H9 (cell line): Measurements from ENCODE around the gene C2orf68. TPM values are rescaled to one million over a fixed set of nuclear protein-coding genes. Genes with fewer than 3 reads are reported as not detected.

ENCODE experiments used
- DNase-seq: peaks from one replicate; pipeline ENCODE4 v3.0.0-alpha.2; 2017
- H2AFZ ChIP-seq: one replicate; pipeline ENCODE4 v1.6.1; 2013; ENCODE audit warnings: mild to moderate bottlenecking, low read length, control low read depth, moderate library complexity
- H2AK5ac ChIP-seq: 2 replicates; pipeline ENCODE4 v1.6.1; 2013; ENCODE audit warnings: low read length, control low read depth, mixed read lengths; ENCODE audit not compliant: insufficient read length
- H2BK120ac ChIP-seq: one replicate; pipeline ENCODE4 v1.6.1; 2013; ENCODE audit warnings: low read depth, mild to moderate bottlenecking, low read length, control low read depth, inconsistent platforms; ENCODE audit not compliant: poor library complexity, severe bottlenecking
- H2BK12ac ChIP-seq: 2 replicates; pipeline ENCODE4 v1.6.1; 2013; ENCODE audit warnings: low read length, control low read depth, mixed read lengths, low read depth; ENCODE audit not compliant: insufficient read length
- H2BK15ac ChIP-seq: 2 replicates; pipeline ENCODE4 v1.6.1; 2013; ENCODE audit warnings: low read depth, low read length, control low read depth
- H2BK20ac ChIP-seq: one replicate; pipeline ENCODE4 v1.6.1; 2013; ENCODE audit warnings: low read depth, mild to moderate bottlenecking, low read length, control low read depth, inconsistent platforms; ENCODE audit not compliant: poor library complexity, severe bottlenecking
- H2BK5ac ChIP-seq: 2 replicates; pipeline ENCODE4 v1.6.1; 2013; ENCODE audit warnings: low read length, control low read depth, mixed read lengths; ENCODE audit not compliant: insufficient read length
- H3K14ac ChIP-seq: 2 replicates; pipeline ENCODE4 v1.6.1; 2013; ENCODE audit warnings: low read length, control low read depth; ENCODE audit not compliant: insufficient read depth
- H3K18ac ChIP-seq: 2 replicates; pipeline ENCODE4 v1.6.1; 2013; ENCODE audit warnings: low read depth, mild to moderate bottlenecking, mixed read lengths, low read length, control low read depth; ENCODE audit not compliant: insufficient read length
- H3K23ac ChIP-seq: 2 replicates; pipeline ENCODE4 v1.6.1; 2013; ENCODE audit warnings: low read length, control low read depth, mixed read lengths, low read depth; ENCODE audit not compliant: insufficient read length
- H3K23me2 ChIP-seq: 2 replicates; pipeline ENCODE4 v1.6.1; 2013; ENCODE audit warnings: low read depth, mild to moderate bottlenecking, mixed read lengths, low read length, control low read depth; ENCODE audit not compliant: insufficient read length, poor library complexity, severe bottlenecking
- H3K27ac ChIP-seq: 2 replicates; pipeline ENCODE4 v1.5.1; 2013; ENCODE audit warnings: low read length, control low read depth, mixed read lengths, low read depth; ENCODE audit not compliant: insufficient read length
- H3K27me3 ChIP-seq: 2 replicates; pipeline ENCODE4 v1.6.1; 2013; ENCODE audit warnings: low read length, control low read depth, inconsistent platforms; ENCODE audit not compliant: insufficient read depth
- H3K4ac ChIP-seq: 2 replicates; pipeline ENCODE4 v1.6.1; 2013; ENCODE audit warnings: low read depth, mild to moderate bottlenecking, control low read depth, inconsistent platforms, low read length, moderate library complexity
- H3K4me1 ChIP-seq: 2 replicates; pipeline ENCODE4 v1.6.1; 2013; ENCODE audit warnings: low read length, control low read depth, inconsistent platforms; ENCODE audit not compliant: insufficient read depth
- H3K4me2 ChIP-seq: 2 replicates; pipeline ENCODE4 v1.6.1; 2013; ENCODE audit warnings: low read length, control low read depth, mixed read lengths; ENCODE audit not compliant: insufficient read length, insufficient read depth
- H3K56ac ChIP-seq: 2 replicates; pipeline ENCODE4 v1.6.1; 2013; ENCODE audit warnings: low read depth, mild to moderate bottlenecking, mixed read lengths, low read length, control low read depth; ENCODE audit not compliant: insufficient read length
- H3K79me1 ChIP-seq: 2 replicates; pipeline ENCODE4 v1.6.1; 2013; ENCODE audit warnings: low read depth, mild to moderate bottlenecking, moderate library complexity, low read length, control low read depth, inconsistent platforms; ENCODE audit not compliant: insufficient read depth, poor library complexity, severe bottlenecking
- H3K79me2 ChIP-seq: 2 replicates; pipeline ENCODE4 v1.6.1; 2013; ENCODE audit warnings: low read length, control low read depth, inconsistent platforms; ENCODE audit not compliant: insufficient read depth
- H3K9ac ChIP-seq: 2 replicates; pipeline ENCODE4 v1.6.1; 2013; ENCODE audit warnings: low read length, control low read depth, mixed read lengths; ENCODE audit not compliant: insufficient read length; ENCODE audit errors: extremely low read depth
- H3K9me3 ChIP-seq: one replicate; pipeline ENCODE4 v1.6.1; 2013; ENCODE audit warnings: low read depth, low read length, inconsistent platforms; ENCODE audit not compliant: control insufficient read depth
- H3T11ph ChIP-seq: one replicate; pipeline ENCODE4 v1.6.1; 2013; ENCODE audit warnings: mild to moderate bottlenecking, low read length, control low read depth, inconsistent platforms
- H4K20me1 ChIP-seq: one replicate; pipeline ENCODE4 v1.6.1; 2013; ENCODE audit not compliant: control insufficient read depth, insufficient read length, insufficient read depth
- H4K5ac ChIP-seq: 2 replicates; pipeline ENCODE4 v1.6.1; 2013; ENCODE audit warnings: low read depth, mild to moderate bottlenecking, mixed read lengths, low read length, control low read depth; ENCODE audit not compliant: insufficient read length
- H4K8ac ChIP-seq: replicated peaks from 2 replicates; pipeline ENCODE4 v1.6.1; 2013; ENCODE audit warnings: low read length, control low read depth, mixed read lengths, low read depth; ENCODE audit not compliant: insufficient read length
- H4K91ac ChIP-seq: 2 replicates; pipeline ENCODE4 v1.6.1; 2013; ENCODE audit warnings: low read depth, mild to moderate bottlenecking, moderate library complexity, mixed read lengths, low read length, control low read depth; ENCODE audit not compliant: insufficient read length
- H3K27ac Mint-ChIP-seq, 3 experiments: 2 replicates in 2 of 3; 3 replicates in 1 of 3; pipeline ENCODE4 v1.8.0; 2020 to 2021; ENCODE audit warnings: mixed read lengths in 3 of 3, mild to moderate bottlenecking in 1 of 3, moderate library complexity in 1 of 3
- H3K27me3 Mint-ChIP-seq: 2 replicates; pipeline ENCODE4 v1.8.0; 2021; ENCODE audit warnings: low read depth, mild to moderate bottlenecking, moderate library complexity, mixed read lengths
- H3K36me3 Mint-ChIP-seq, 3 experiments: 2 replicates in 2 of 3; 3 replicates in 1 of 3; pipeline ENCODE4 v1.8.0; 2020 to 2021; ENCODE audit warnings: low read depth in 3 of 3, mixed read lengths in 3 of 3; ENCODE audit not compliant: insufficient read depth in 1 of 3
- H3K4me1 Mint-ChIP-seq, 2 experiments: 2 replicates each; pipeline ENCODE4 v1.8.0; 2020; ENCODE audit warnings: mixed read lengths in 2 of 2
- H3K4me3 Mint-ChIP-seq, 2 experiments: 2 replicates in 1 of 2; 3 replicates in 1 of 2; pipeline ENCODE4 v1.8.0; 2020 to 2021; ENCODE audit warnings: mild to moderate bottlenecking in 2 of 2, mixed read lengths in 2 of 2, moderate library complexity in 1 of 2
- H3K9me3 Mint-ChIP-seq, 2 experiments: 2 replicates in 1 of 2; 3 replicates in 1 of 2; pipeline ENCODE4 v1.8.0; 2020; ENCODE audit warnings: mild to moderate bottlenecking in 2 of 2, mixed read lengths in 2 of 2, moderate library complexity in 1 of 2
- WGBS: extraction: QIAGEN DNeasy Blood & Tissue Kit; methylation state at CpG from one replicate; pipeline ENCODE4 v1.1.7; 2013; ENCODE audit warnings: missing lambda C conversion rate, low lambda C conversion rate, mixed read lengths; ENCODE audit not compliant: insufficient read length; ENCODE audit errors: extremely low coverage; 5-methylcytosine and 5-hydroxymethylcytosine counted together
- total RNA-seq: library from RNA; stranded (reverse); gene quantifications from 2 replicates; pipeline ENCODE4 v1.2.1, GENCODE V29; 2021
- TF ChIP-seq, protein P1 (sequence below): fragments of 200-600 bp; sonication (generic); conservative IDR thresholded peaks from 3 replicates; pipeline ENCODE4 v1.8.0; 2021; ENCODE audit warnings: antibody characterized with exemption, mild to moderate bottlenecking

The C2orf68 gene
- total RNA-seq, 1 experiment from 2014 or later, result 39.6 TPM

- Histone ChIP-seq H3K79me2 (no peaks in the 10 kb centered on the region), H3K56ac (no peak within 1 kb of the TSS), H3K23me2 (peaks cover 7% of the 10 kb centered on the region), H3K18ac (no peak within 1 kb of the TSS), H3K27ac (no peak within 1 kb of the TSS), H3K23ac (no peak within 1 kb of the TSS), H3T11ph (no peak within 1 kb of the TSS), H2AFZ (no peak within 1 kb of the TSS), H2BK5ac (no peak within 1 kb of the TSS), H3K79me1 (no peaks in the 10 kb centered on the region), H4K91ac (no peak within 1 kb of the TSS), H3K4me2 (peak within 1 kb of the TSS; percentile 48), H3K14ac (no peak within 1 kb of the TSS), H2BK20ac (no peak within 1 kb of the TSS), H2AK5ac (no peak within 1 kb of the TSS), H2BK15ac (no peak within 1 kb of the TSS), H3K9ac (no peak within 1 kb of the TSS), H3K9me3 (no peaks in the 10 kb centered on the region), H4K8ac (no peak within 1 kb of the TSS), H3K4me1 (no peaks in the 10 kb centered on the region; the same call in 1 of the 2 replicates), H2BK120ac (no peak within 1 kb of the TSS), H3K4ac (no peak within 1 kb of the TSS), H4K5ac (no peak within 1 kb of the TSS), H4K20me1 (no peaks in the 10 kb centered on the region), H2BK12ac (no peak within 1 kb of the TSS), H3K27me3 (peaks cover 5% of the 10 kb centered on the region; the same call in 1 of the 2 replicates)
- H3K4me3 Mint-ChIP-seq, result peak within 1 kb of the TSS in 1 of 2 experiments; percentile 17; a peak in 1 of 5 replicates
- H3K9me3 Mint-ChIP-seq, result no peaks in the 10 kb centered on the region; a peak in 1 of 5 replicates
- peak; percentile 37 for DNase-seq
- H3K36me3 Mint-ChIP-seq, result no peaks in the 10 kb centered on the region; a peak in 2 of 7 replicates
- TF ChIP-seq, protein P1, sequence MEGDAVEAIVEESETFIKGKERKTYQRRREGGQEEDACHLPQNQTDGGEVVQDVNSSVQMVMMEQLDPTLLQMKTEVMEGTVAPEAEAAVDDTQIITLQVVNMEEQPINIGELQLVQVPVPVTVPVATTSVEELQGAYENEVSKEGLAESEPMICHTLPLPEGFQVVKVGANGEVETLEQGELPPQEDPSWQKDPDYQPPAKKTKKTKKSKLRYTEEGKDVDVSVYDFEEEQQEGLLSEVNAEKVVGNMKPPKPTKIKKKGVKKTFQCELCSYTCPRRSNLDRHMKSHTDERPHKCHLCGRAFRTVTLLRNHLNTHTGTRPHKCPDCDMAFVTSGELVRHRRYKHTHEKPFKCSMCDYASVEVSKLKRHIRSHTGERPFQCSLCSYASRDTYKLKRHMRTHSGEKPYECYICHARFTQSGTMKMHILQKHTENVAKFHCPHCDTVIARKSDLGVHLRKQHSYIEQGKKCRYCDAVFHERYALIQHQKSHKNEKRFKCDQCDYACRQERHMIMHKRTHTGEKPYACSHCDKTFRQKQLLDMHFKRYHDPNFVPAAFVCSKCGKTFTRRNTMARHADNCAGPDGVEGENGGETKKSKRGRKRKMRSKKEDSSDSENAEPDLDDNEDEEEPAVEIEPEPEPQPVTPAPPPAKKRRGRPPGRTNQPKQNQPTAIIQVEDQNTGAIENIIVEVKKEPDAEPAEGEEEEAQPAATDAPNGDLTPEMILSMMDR, result no peak
- peaks cover 20% of the 10 kb centered on the region for H3K27me3 Mint-ChIP-seq
- no peak within 1 kb of the TSS for H3K27ac Mint-ChIP-seq
- H3K4me1 Mint-ChIP-seq, result peaks cover 3 to 5% of the 10 kb centered on the region in 2 experiments
- no CpG with 5 or more reads among the region's 52 CpGs for WGBS
These were observed 27.5 kb downstream of the C2orf68 start, which contains the start of gene VAMP5 for GRCh38 chr2:85584354-85584856. Gene VAMP5 (plus strand): TSS chr2:85584431. CDS start chr2:85584491, 60 bp downstream.
